Measurements from ENCODE around the gene CMTM6. TPM values are rescaled to one million over a fixed set of nuclear protein-coding genes. Genes with fewer than 3 reads are reported as not detected.

CMTM6 gene
- total RNA-seq, 1 donor from 2014 or later: 44.0 TPM

DNA sequence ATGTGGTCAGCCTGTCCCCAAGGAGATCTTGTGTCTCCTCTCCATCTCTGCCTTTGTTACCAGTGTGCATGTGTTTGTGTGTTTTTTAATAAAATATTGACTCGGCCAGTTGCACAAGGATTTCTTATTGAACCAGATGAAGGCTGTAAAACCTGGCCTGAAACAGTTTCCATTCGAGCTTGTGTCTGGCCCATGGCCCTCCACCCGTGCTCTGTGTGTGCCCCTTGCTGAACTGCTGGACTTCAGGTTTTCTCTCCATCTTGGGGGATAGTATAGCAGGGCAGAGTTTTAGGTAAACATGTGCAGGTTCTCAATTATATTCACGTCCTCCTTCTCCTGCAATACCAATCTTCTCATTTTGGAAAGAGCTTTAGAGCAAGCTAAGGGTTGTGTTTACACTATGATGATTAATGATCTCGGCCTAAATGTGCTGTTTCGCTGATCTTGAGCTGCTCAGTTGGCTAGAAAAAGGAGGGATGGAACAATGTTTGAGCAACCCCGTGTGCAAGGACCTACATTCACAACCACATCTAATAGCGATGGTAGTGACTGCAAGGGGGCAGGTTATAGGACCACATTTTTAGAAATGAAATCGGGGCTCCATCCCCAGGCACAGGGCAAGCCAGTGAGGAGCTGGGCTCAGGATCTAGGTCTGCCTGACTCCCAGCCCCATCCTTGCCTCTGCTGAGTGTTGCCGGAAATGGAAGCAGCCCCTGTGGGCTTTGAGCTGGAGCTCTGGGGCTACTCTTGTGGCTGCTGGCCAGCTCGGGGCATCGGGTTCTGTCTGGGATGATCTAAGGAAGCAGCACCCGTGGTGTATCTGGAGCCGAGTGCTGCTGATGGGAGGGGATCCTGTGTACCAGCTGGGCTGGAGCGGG is 47.7 kb downstream of the CMTM6 start:
- Mint-ChIP-seq H3K9me3 (no peaks in the 10 kb centered on the region), H3K4me3 (no peak overlapping the region), H3K4me1 (peaks cover 29% of the 10 kb centered on the region), H3K36me3 (peaks cover 3% of the 10 kb centered on the region), H3K27me3 (ENCODE audit: low read depth) (no peaks in the 10 kb centered on the region), H3K27ac (no peak overlapping the region)
- no peak for DNase-seq (ENCODE audit: low spot score in 2 of 2, unreplicated experiment in 2 of 2)
- TF ChIP-seq, protein P1, sequence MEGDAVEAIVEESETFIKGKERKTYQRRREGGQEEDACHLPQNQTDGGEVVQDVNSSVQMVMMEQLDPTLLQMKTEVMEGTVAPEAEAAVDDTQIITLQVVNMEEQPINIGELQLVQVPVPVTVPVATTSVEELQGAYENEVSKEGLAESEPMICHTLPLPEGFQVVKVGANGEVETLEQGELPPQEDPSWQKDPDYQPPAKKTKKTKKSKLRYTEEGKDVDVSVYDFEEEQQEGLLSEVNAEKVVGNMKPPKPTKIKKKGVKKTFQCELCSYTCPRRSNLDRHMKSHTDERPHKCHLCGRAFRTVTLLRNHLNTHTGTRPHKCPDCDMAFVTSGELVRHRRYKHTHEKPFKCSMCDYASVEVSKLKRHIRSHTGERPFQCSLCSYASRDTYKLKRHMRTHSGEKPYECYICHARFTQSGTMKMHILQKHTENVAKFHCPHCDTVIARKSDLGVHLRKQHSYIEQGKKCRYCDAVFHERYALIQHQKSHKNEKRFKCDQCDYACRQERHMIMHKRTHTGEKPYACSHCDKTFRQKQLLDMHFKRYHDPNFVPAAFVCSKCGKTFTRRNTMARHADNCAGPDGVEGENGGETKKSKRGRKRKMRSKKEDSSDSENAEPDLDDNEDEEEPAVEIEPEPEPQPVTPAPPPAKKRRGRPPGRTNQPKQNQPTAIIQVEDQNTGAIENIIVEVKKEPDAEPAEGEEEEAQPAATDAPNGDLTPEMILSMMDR (IDR thresholded peaks at IDR 0.05; ENCODE audit: unreplicated experiment): no peak

DNA sequence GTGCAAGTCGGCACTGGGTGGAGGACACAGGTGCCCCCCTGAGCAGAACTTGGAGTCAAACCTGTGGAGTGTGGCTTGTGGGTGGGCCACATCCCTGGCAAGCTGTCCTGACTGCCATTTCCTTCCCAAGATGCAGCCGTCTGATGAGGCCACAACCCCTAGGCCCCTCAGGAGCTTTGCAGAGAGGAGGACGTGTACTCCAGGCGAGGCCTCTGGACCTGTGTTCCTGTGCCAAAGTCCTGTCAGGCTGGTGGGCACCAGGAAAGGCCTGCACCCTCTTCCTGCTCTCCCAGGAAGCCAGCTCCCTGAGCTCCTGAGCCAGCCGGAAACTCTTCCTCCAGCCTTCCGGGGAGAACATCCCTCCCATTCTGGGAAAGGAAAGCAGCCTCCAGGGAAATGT is 48.5 kb downstream of the CMTM6 start:
- H3K36me3 Mint-ChIP-seq: peaks cover 3% of the 10 kb centered on the region
- DNase-seq (ENCODE audit: low spot score in 2 of 2, unreplicated experiment in 2 of 2): no peak
- no peaks in the 10 kb centered on the region for H3K9me3 Mint-ChIP-seq
- H3K4me3 Mint-ChIP-seq: no peak overlapping the region
- H3K4me1 Mint-ChIP-seq: peaks cover 26% of the 10 kb centered on the region
- H3K27me3 Mint-ChIP-seq (ENCODE audit: low read depth): no peaks in the 10 kb centered on the region
- no peak overlapping the region for H3K27ac Mint-ChIP-seq
- TF ChIP-seq, protein P1 (IDR thresholded peaks at IDR 0.05; ENCODE audit: unreplicated experiment): no peak

DNA sequence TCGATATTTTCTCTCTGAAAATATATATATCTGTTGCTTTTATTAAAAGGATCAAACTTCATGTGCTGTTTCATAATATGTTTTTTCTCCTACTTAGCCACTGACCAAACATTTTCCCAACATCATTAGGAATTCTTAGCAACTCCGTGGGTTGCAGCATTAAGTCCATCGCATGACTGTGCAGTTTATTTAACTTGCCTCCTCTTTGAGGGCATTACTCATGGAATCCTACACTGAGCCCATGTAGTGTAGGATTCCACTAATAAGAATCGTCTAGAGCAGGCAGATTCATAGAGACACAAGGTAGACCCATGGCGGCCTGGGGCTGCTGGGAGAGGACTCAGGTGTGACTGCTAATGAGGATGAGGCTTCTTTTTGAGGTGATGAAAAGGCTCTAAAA is 49.3 kb downstream of the CMTM6 start:
- Mint-ChIP-seq H3K27me3 (ENCODE audit: low read depth) (no peaks in the 10 kb centered on the region), H3K27ac (no peak overlapping the region), H3K4me1 (peaks cover 26% of the 10 kb centered on the region), H3K9me3 (no peaks in the 10 kb centered on the region), H3K4me3 (no peak overlapping the region), H3K36me3 (peaks cover 3% of the 10 kb centered on the region)
- DNase-seq (ENCODE audit: low spot score in 2 of 2, unreplicated experiment in 2 of 2): no peak
- TF ChIP-seq, protein P1 (IDR thresholded peaks at IDR 0.05; ENCODE audit: unreplicated experiment): no peak

DNA sequence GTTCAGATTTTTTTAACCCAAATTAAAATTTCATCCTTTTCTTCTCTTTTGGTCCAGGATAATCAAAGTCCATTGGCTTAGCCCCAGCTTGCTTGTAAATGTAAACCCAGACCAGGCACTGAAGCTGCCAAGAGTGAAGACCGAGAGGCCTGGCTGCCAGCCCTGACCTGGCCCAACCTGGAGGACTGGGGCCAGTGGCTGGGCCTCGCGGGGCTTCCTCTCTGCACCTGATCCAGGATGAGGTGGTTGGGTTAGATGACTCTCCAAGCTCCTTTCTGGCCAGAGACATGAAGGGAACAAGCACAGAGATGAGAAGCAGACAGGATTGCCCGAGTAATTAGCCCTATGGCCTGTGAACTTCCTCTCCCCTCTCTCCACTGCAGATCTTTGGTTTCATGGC is 50.6 kb downstream of the CMTM6 start:
- peaks cover 7% of the 10 kb centered on the region for H3K9me3 Mint-ChIP-seq
- TF ChIP-seq, protein P1 (IDR thresholded peaks at IDR 0.05; ENCODE audit: unreplicated experiment): no peak
- H3K27me3 Mint-ChIP-seq (ENCODE audit: low read depth): no peaks in the 10 kb centered on the region
- H3K4me3 Mint-ChIP-seq: no peak overlapping the region
- no peak for DNase-seq (ENCODE audit: low spot score in 2 of 2, unreplicated experiment in 2 of 2)
- no peak overlapping the region for H3K27ac Mint-ChIP-seq
- H3K4me1 Mint-ChIP-seq: peaks cover 18% of the 10 kb centered on the region
- peaks cover 7% of the 10 kb centered on the region for H3K36me3 Mint-ChIP-seq

DNA sequence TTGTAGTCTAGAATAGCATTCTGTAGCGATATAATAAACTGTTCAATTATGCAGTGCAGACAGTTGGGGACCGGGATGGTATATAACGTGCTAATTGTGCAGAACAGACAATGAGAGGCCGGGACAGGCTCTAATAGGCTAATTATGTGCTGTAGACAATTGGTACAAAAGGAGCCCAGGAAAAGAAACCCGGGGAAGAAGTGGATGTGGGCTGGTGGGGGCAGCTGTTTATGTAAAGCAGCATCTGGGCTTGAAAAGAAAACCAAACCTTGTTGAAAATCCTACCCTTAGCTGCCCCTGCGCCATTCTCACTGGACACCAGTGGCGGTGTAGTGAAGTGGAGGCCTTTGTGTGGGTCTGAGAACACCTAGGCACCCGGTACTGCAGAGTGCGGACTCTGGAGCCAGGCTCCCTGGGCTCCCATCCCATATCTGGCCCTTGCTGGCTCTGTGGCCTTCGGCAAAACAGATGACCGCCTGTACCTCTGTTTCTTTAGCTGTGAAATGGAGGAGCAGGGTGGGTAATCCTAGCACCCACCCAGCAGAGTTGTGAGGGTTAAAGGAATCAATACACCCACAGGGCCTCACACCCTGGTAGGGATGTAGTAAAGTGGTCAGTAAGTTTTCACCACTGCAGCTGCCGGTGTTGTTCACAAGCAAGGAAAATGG is 51.5 kb downstream of the CMTM6 start:
- Mint-ChIP-seq H3K9me3 (peaks cover 11% of the 10 kb centered on the region), H3K4me3 (no peak overlapping the region), H3K27me3 (ENCODE audit: low read depth) (no peaks in the 10 kb centered on the region), H3K27ac (no peak overlapping the region), H3K4me1 (peaks cover 16% of the 10 kb centered on the region), H3K36me3 (peaks cover 16% of the 10 kb centered on the region)
- TF ChIP-seq, protein P1 (IDR thresholded peaks at IDR 0.05; ENCODE audit: unreplicated experiment): no peak
- no peak for DNase-seq (ENCODE audit: low spot score in 2 of 2, unreplicated experiment in 2 of 2)

All from mesothelial cell of epicardium (in vitro differentiated cells).